Nephron (organoid): ENCODE data around the gene SLC4A11.

Source experiments
- H3K27ac Mint-ChIP-seq, 3 experiments: 2 replicates each; pipeline ENCODE4 v1.8.0; 2020; ENCODE audit warnings: mixed read lengths in 3 of 3, mild to moderate bottlenecking in 2 of 3, moderate library complexity in 1 of 3
- H3K27me3 Mint-ChIP-seq: 2 replicates; pipeline ENCODE4 v1.8.0; 2021; ENCODE audit warnings: low read depth, mild to moderate bottlenecking, moderate library complexity, mixed read lengths
- H3K36me3 Mint-ChIP-seq: 2 replicates; pipeline ENCODE4 v1.8.0; 2020; ENCODE audit warnings: low read depth, mixed read lengths
- H3K4me1 Mint-ChIP-seq: 2 replicates; pipeline ENCODE4 v1.8.0; 2020; ENCODE audit warnings: mixed read lengths
- H3K4me3 Mint-ChIP-seq, 3 experiments: 2 replicates each; pipeline ENCODE4 v1.8.0; 2020; ENCODE audit warnings: mild to moderate bottlenecking in 3 of 3, mixed read lengths in 3 of 3, moderate library complexity in 2 of 3
- H3K9me3 Mint-ChIP-seq: 2 replicates; pipeline ENCODE4 v1.8.0; 2020; ENCODE audit warnings: mixed read lengths
- CTCF ChIP-seq, 3 experiments: fragments of 200-600 bp; sonication (generic); IDR thresholded peaks; one replicate each; pipeline ENCODE4 v1.5.0; 2021; ENCODE audit warnings: antibody characterized with exemption in 3 of 3; ENCODE audit not compliant: unreplicated experiment in 3 of 3

SLC4A11 gene

GRCh38 chr20:3213226-3213625 lies 25.8 kb downstream of the SLC4A11 start:
- no peak for TF ChIP-seq CTCF (IDR thresholded peaks at IDR 0.05; ENCODE audit: unreplicated experiment in 3 of 3)
- Mint-ChIP-seq H3K4me3 (peak overlapping the region in 1 of 3 experiments; percentile 31), H3K9me3 (no peaks in the 10 kb centered on the region), H3K36me3 (peaks cover 10% of the 10 kb centered on the region), H3K4me1 (peaks cover 5% of the 10 kb centered on the region), H3K27ac (no peak overlapping the region), H3K27me3 (no peaks in the 10 kb centered on the region)

- Mint-ChIP-seq H3K4me1 (peaks cover 5% of the 10 kb centered on the region), H3K4me3 (peak overlapping the region; percentile 88 to 96 (median 96)), H3K27ac (peak overlapping the region; percentile 92 to 97 (median 94)), H3K36me3 (peaks cover 10% of the 10 kb centered on the region), H3K9me3 (no peaks in the 10 kb centered on the region), H3K27me3 (no peaks in the 10 kb centered on the region)
- no peak for TF ChIP-seq CTCF (IDR thresholded peaks at IDR 0.05; ENCODE audit: unreplicated experiment in 3 of 3)
Measured at GRCh38 chr20:3210346-3210745, 28.6 kb downstream of the SLC4A11 start.

DNA sequence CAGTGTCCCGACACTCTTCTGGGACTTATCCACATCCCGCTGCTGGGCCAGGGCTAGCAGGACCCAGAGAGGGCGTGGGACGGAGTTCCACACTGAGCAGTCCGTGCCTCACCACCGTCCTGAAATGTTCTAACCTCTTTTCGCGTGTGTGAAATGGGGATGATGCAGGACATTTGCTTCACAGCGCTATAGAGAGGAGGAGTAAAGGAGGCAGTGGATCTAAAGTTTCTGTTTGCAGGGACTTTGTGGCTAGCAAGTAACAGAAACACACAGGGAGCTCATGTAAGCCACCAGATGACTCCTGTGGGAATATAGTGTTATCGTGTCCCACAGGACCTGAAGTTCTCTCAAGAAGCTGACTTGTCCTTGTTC lies 29.1 kb downstream of the SLC4A11 start:
- H3K4me3 Mint-ChIP-seq: peak overlapping the region; percentile 88 to 96 (median 96)
- H3K27ac Mint-ChIP-seq: peak overlapping the region; percentile 92 to 97 (median 94)
- TF ChIP-seq CTCF (IDR thresholded peaks at IDR 0.05; ENCODE audit: unreplicated experiment in 3 of 3): no peak
- H3K36me3 Mint-ChIP-seq: peaks cover 10% of the 10 kb centered on the region
- H3K27me3 Mint-ChIP-seq: no peaks in the 10 kb centered on the region
- peaks cover 5% of the 10 kb centered on the region for H3K4me1 Mint-ChIP-seq
- H3K9me3 Mint-ChIP-seq: no peaks in the 10 kb centered on the region

- Mint-ChIP-seq H3K27ac (peak within 1 kb of the TSS; percentile 92 to 97 (median 94)), H3K9me3 (no peaks in the 10 kb centered on the region), H3K36me3 (peaks cover 10% of the 10 kb centered on the region), H3K27me3 (no peaks in the 10 kb centered on the region), H3K4me1 (peaks cover 10% of the 10 kb centered on the region), H3K4me3 (peak within 1 kb of the TSS; percentile 88 to 96 (median 96))
- TF ChIP-seq CTCF (IDR thresholded peaks at IDR 0.05; ENCODE audit: unreplicated experiment in 3 of 3): no peak
Measured at GRCh38 chr20:3209257-3209945, 29.6 kb downstream of the SLC4A11 start, which contains the start of gene ITPA. TSS of gene ITPA (plus strand) at chr20:3209498. CDS start at chr20:3209552, 54 bp downstream.

- Mint-ChIP-seq H3K27me3 (no peaks in the 10 kb centered on the region), H3K4me3 (peak overlapping the region; percentile 88 to 96 (median 96)), H3K4me1 (peaks cover 12% of the 10 kb centered on the region), H3K27ac (peak overlapping the region; percentile 92 to 97 (median 94)), H3K9me3 (no peaks in the 10 kb centered on the region), H3K36me3 (peaks cover 6% of the 10 kb centered on the region)
- no peak for TF ChIP-seq CTCF (IDR thresholded peaks at IDR 0.05; ENCODE audit: unreplicated experiment in 3 of 3)
Measured at GRCh38 chr20:3208786-3209256, 30.2 kb downstream of the SLC4A11 start.
